Spleen (tissue), 11 donors: ENCODE measurements around the gene LAMC2. TPM values are rescaled to one million over a fixed set of nuclear protein-coding genes. Genes with fewer than 3 reads are reported as not detected.

Source experiments
- DNase-seq: peaks from one replicate; pipeline ENCODE4 v3.0.0-alpha.2; 2020
- H3K27ac ChIP-seq, 8 donors: fragments of 200-600 bp; sonication (generic) in 7 of 8; 1 replicate in 4 of 8; 2 replicates in 4 of 8; pipeline versions ENCODE4 v1.5.0 to v1.8.0; 2016 to 2021; ENCODE audit warnings: inconsistent platforms in 4 of 8, mild to moderate bottlenecking in 4 of 8, moderate library complexity in 1 of 8
- H3K27me3 ChIP-seq, 7 donors: fragments of 200-600 bp; sonication (generic) in 6 of 7; replicated peaks in 1 of 7; 1 replicate in 4 of 7; 2 replicates in 3 of 7; pipeline versions ENCODE4 v1.5.0 to v1.8.0; 2016 to 2021; ENCODE audit warnings: inconsistent platforms in 3 of 7, mild to moderate bottlenecking in 1 of 7
- H3K36me3 ChIP-seq, 6 donors: fragments of 200-600 bp; sonication (generic) in 5 of 6; 1 replicate in 4 of 6; 2 replicates in 2 of 6; pipeline versions ENCODE4 v1.5.0 to v1.8.0; 2016 to 2021; ENCODE audit warnings: inconsistent platforms in 2 of 6
- H3K4me1 ChIP-seq, 6 donors: fragments of 200-600 bp; sonication (generic) in 5 of 6; 1 replicate in 3 of 6; 2 replicates in 3 of 6; pipeline versions ENCODE4 v1.5.0 to v1.8.0; 2016 to 2021; ENCODE audit warnings: inconsistent platforms in 3 of 6
- H3K4me3 ChIP-seq, 8 donors: fragments of 200-600 bp; sonication (generic) in 7 of 8; 1 replicate in 4 of 8; 2 replicates in 4 of 8; pipeline versions ENCODE4 v1.5.0 to v1.8.0; 2016 to 2021; ENCODE audit warnings: inconsistent platforms in 4 of 8, mild to moderate bottlenecking in 4 of 8, moderate library complexity in 2 of 8
- H3K9me3 ChIP-seq, 8 donors: fragments of 200-600 bp; sonication (generic) in 7 of 8; 1 replicate in 4 of 8; 2 replicates in 4 of 8; pipeline versions ENCODE4 v1.5.0 to v1.8.0; 2016 to 2021; ENCODE audit warnings: inconsistent platforms in 4 of 8
- CTCF ChIP-seq, 11 experiments: fragments of 200-600 bp in 7 of 11; fragments of 450-650 bp in 4 of 11; sonication (generic) in 4 of 11; IDR thresholded peaks in 8 of 11; conservative IDR thresholded peaks in 3 of 11; 1 replicate in 7 of 11; 2 replicates in 4 of 11; pipeline versions ENCODE4 v1.4.0 to v1.8.0; 2016 to 2021; ENCODE audit warnings: antibody characterized with exemption in 11 of 11, inconsistent platforms in 4 of 11, mild to moderate bottlenecking in 1 of 11
- POLR2A ChIP-seq, 3 donors: fragments of 450-650 bp; IDR thresholded peaks; one replicate each; pipeline ENCODE4 v1.5.1; 2017; ENCODE audit warnings: antibody characterized with exemption in 3 of 3, mild to moderate bottlenecking in 1 of 3
- POLR2AphosphoS5 ChIP-seq, 3 donors: sonication (generic); formaldehyde crosslinking; IDR thresholded peaks; one replicate each; pipeline ENCODE4 v1.5.1; 2017; ENCODE audit warnings: antibody characterized with exemption in 3 of 3
- WGBS, 5 donors: extraction: QIAGEN DNeasy Blood & Tissue Kit in 3 of 5; methylation state at CpG; one replicate each; pipeline versions ENCODE4 v1.1.5 to v1.1.7; 2013 to 2018; 5-methylcytosine and 5-hydroxymethylcytosine counted together
- intact Hi-C: fragments of 100-400 bp; cut with DNase I; formaldehyde crosslinking; loops from one replicate; pipeline ENCODE4 v1.15.0; 2023; ENCODE audit warnings: low total_unique reads
- polyA plus RNA-seq, 3 donors: library from polyadenylated mRNA; stranded (reverse); fragments of 200-250 nt; gene quantifications; one replicate each; pipeline ENCODE4 v1.2.1, GENCODE V29; 2013
- total RNA-seq, 7 donors: library from RNA; depleted of rRNA in 3 of 7; stranded (reverse); fragments of >200 nt in 3 of 7; fragmentation: NEBNext Ultra II Directional in 4 of 7; extraction: Animal tissue kit (Norgen Biotek cat#: 25700) in 4 of 7; gene quantifications; one replicate each; pipeline versions ENCODE4 v1.1.0 to v1.2.1, GENCODE V29; 2016 to 2021
- donor health status: healthy with polysubstance abuse.
- donor health status: DM: no; HTN: no; CAD: no; lungs with moderate emphysema.
- donor health status: DM: no; HTN: no; CAD: no.
- donor health status: Bipolar disorder and iron deficiency.
- donor health status: healthy.
- donor health status: DM: no; HTN: no; CAD: no.
- donor health status: DM: yes; HTN: yes; CAD: no.

Gene LAMC2
- total and polyA plus RNA-seq, 10 donors, result 0.13 to 1.4 (median 0.67) TPM; not detected in 1

DNA sequence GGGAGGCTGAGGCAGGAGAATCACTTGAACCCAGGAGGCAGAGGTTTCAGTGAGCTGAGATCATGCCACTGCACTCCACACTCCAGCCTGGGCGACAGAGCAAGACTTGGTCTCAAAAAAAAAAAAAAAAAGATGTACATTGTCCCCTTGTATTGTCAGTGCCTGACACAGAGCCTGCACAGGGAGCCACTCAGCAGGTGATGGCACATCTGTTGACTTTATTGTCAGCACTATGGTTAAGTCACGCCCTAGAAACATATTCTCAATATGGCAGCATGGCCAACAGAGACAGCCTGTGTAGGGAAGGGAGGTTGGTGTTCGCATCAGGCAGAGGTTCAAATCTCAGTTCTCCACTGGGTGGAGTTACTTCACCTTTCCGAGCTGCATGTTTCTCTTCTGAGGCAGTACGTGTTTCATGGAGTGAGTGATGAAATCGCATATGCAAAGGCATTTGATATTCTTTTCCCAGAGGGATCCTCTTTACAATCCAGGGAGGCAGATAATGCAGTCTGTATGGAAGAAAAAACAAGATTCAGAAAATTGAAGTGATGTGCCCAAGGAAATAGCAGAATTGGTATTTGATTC, 20.6 kb downstream of the LAMC2 start:
- Histone ChIP-seq H3K36me3 (no peaks in the 10 kb centered on the region), H3K27ac (no peak overlapping the region), H3K27me3 (peaks cover 0 to 23% (median 0%) of the 10 kb centered on the region in 7 donors), H3K4me1 (no peaks in the 10 kb centered on the region), H3K4me3 (no peak overlapping the region), H3K9me3 (no peaks in the 10 kb centered on the region)
- WGBS, 5 donors, result 81 to 98% (median 88%) methylated on average over 6 of the region's 6 CpGs
- TF ChIP-seq POLR2AphosphoS5 (IDR thresholded peaks at IDR 0.05), result no peak
- no peak for TF ChIP-seq CTCF (IDR thresholded peaks at IDR 0.05 in 8 of 11, conservative IDR thresholded peaks at IDR 0.05 in 3 of 11)
- TF ChIP-seq POLR2A (IDR thresholded peaks at IDR 0.05), result no peak
- DNase-seq, result no peak
- intact Hi-C loops, result no loop called here

DNA sequence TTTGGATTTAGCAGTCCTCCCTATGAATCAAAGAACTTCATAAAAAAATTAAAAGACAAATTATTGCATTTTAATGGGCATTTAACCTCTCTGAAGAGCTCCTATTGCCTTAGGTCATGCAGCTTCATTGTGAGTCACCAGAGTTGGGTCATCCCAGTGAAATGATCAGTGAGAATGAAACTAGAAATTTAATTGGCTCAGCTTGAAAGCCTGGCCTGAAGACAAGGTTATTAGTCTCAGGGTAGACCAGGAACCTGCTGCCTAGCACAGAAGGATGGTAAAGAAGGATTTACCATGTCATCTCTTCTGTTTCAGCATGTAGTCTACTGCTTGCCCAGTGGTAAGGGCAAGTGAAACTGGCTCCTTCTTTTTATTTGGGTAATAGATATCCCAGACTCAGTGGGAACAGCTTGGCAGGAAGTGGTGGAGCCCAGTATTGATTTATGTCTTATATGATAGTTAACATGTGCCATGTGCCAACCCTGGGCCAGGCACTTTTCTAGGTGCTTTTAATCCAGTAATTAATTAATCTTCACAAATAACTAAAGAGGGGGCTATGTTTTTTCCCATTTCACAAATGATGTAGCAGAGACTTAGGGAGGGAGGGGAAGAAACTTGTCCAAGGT, 23.6 kb downstream of the LAMC2 start:
- H3K4me3 ChIP-seq, result no peak overlapping the region
- intact Hi-C loops, result no loop called here
- no peaks in the 10 kb centered on the region for H3K4me1 ChIP-seq
- TF ChIP-seq POLR2AphosphoS5 (IDR thresholded peaks at IDR 0.05), result no peak
- no peak for TF ChIP-seq CTCF (IDR thresholded peaks at IDR 0.05 in 8 of 11, conservative IDR thresholded peaks at IDR 0.05 in 3 of 11)
- no peak for TF ChIP-seq POLR2A (IDR thresholded peaks at IDR 0.05)
- no peaks in the 10 kb centered on the region for H3K9me3 ChIP-seq
- no peaks in the 10 kb centered on the region for H3K36me3 ChIP-seq
- no peak overlapping the region for H3K27ac ChIP-seq
- no peak for DNase-seq
- peaks cover 0 to 46% (median 0%) of the 10 kb centered on the region in 7 donors for H3K27me3 ChIP-seq

DNA sequence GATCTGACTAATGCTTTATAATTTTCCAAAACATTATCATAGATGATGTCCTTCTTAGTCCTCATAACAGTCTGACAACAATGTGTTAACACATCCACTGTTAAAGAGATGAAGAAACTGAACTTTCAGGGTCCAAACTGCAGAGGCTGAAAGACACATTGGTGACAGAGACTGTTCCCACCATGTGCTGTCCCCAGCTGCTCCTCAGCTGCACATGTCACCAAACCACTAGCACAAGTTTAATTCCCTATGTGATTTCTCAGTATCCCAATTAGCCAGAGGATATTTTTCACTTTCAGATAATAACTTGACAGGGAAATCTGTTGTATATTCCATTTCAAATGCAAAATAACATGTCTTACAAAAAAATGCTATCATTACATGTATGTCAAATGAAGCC, 24.6 kb downstream of the LAMC2 start:
- intact Hi-C loops, result no loop called here
- H3K36me3 ChIP-seq, result no peaks in the 10 kb centered on the region
- DNase-seq, result no peak
- H3K27me3 ChIP-seq, result peaks cover 0 to 46% (median 0%) of the 10 kb centered on the region in 7 donors
- no peaks in the 10 kb centered on the region for H3K9me3 ChIP-seq
- H3K27ac ChIP-seq, result no peak overlapping the region
- TF ChIP-seq POLR2A (IDR thresholded peaks at IDR 0.05) (no peak), POLR2AphosphoS5 (IDR thresholded peaks at IDR 0.05) (no peak), CTCF (IDR thresholded peaks at IDR 0.05 in 8 of 11, conservative IDR thresholded peaks at IDR 0.05 in 3 of 11) (no peak)
- peaks cover 0 to 2% (median 0%) of the 10 kb centered on the region in 6 donors for H3K4me1 ChIP-seq
- H3K4me3 ChIP-seq, result no peak overlapping the region

- TF ChIP-seq POLR2AphosphoS5 (IDR thresholded peaks at IDR 0.05), result no peak
- no peak for TF ChIP-seq CTCF (IDR thresholded peaks at IDR 0.05 in 8 of 11, conservative IDR thresholded peaks at IDR 0.05 in 3 of 11)
- TF ChIP-seq POLR2A (IDR thresholded peaks at IDR 0.05), result no peak
- intact Hi-C loops, result no loop called here
- no peaks in the 10 kb centered on the region for H3K36me3 ChIP-seq
- peaks cover 0 to 32% (median 0%) of the 10 kb centered on the region in 7 donors for H3K27me3 ChIP-seq
- peaks cover 0 to 9% (median 2%) of the 10 kb centered on the region in 6 donors for H3K4me1 ChIP-seq
- H3K27ac ChIP-seq, result no peak overlapping the region
- H3K4me3 ChIP-seq, result no peak overlapping the region
- no peaks in the 10 kb centered on the region for H3K9me3 ChIP-seq
- no peak for DNase-seq
- WGBS, 5 donors, result 80 to 98% (median 88%) methylated on average over 1 of the region's 1 CpG
Observed at GRCh38 chr1:183212870-183213269, 26.8 kb downstream of the LAMC2 start.
